Liver (tissue), 9 donors: Measurements from ENCODE around the gene SRGAP3. TPM values are rescaled to one million over a fixed set of nuclear protein-coding genes. Genes with fewer than 3 reads are reported as not detected.

ENCODE experiments used
- DNase-seq: peaks from one replicate; pipeline ENCODE4 v3.0.0-alpha.2; 2017; ENCODE audit warnings: low spot score
- H3K27ac ChIP-seq, 2 donors: one replicate each; pipeline ENCODE4 v1.7.0; 2013; ENCODE audit warnings: inconsistent platforms in 2 of 2, low read length in 2 of 2, control low read depth in 1 of 2, low read depth in 1 of 2, mild to moderate bottlenecking in 1 of 2
- H3K27me3 ChIP-seq, 4 donors: one replicate each; pipeline versions ENCODE4 v1.6.1 to v1.7.0; 2013; ENCODE audit warnings: low read length in 3 of 4, inconsistent platforms in 1 of 4, mild to moderate bottlenecking in 1 of 4, moderate library complexity in 1 of 4; ENCODE audit not compliant: control insufficient read depth in 4 of 4, insufficient read depth in 4 of 4
- H3K36me3 ChIP-seq, 4 donors: one replicate each; pipeline versions ENCODE4 v1.6.1 to v1.7.0; 2013; ENCODE audit warnings: low read length in 3 of 4, mild to moderate bottlenecking in 3 of 4, low read depth in 1 of 4, moderate library complexity in 1 of 4; ENCODE audit not compliant: control insufficient read depth in 4 of 4, insufficient read depth in 3 of 4
- H3K4me1 ChIP-seq, 4 donors: one replicate each; pipeline versions ENCODE4 v1.6.1 to v1.7.0; 2013; ENCODE audit warnings: low read length in 3 of 4, mild to moderate bottlenecking in 3 of 4, moderate library complexity in 1 of 4; ENCODE audit not compliant: control insufficient read depth in 4 of 4, insufficient read depth in 4 of 4
- H3K4me3 ChIP-seq, 3 donors: one replicate each; pipeline versions ENCODE4 v1.6.1 to v1.7.0; 2013; ENCODE audit warnings: low read length in 3 of 3, control low read depth in 1 of 3, low read depth in 1 of 3, mild to moderate bottlenecking in 1 of 3
- H3K9ac ChIP-seq, 2 donors: one replicate each; pipeline ENCODE4 v1.7.0; 2013; ENCODE audit warnings: low read length in 2 of 2, mild to moderate bottlenecking in 2 of 2, moderate library complexity in 2 of 2, control low read depth in 1 of 2, low read depth in 1 of 2
- H3K9me3 ChIP-seq, 4 donors: one replicate each; pipeline versions ENCODE4 v1.6.1 to v1.7.0; 2013; ENCODE audit warnings: low read length in 3 of 4; ENCODE audit not compliant: control insufficient read depth in 4 of 4
- EGR1 ChIP-seq, 2 donors: IDR thresholded peaks; 2 replicates each; pipeline ENCODE4 v1.6.1; 2016 to 2018; ENCODE audit warnings: antibody characterized with exemption in 2 of 2, low read depth in 2 of 2
- FOXA1 ChIP-seq: IDR thresholded peaks from 2 replicates; pipeline ENCODE4 v1.6.1; 2016; ENCODE audit warnings: antibody characterized with exemption
- FOXA2 ChIP-seq: IDR thresholded peaks from 2 replicates; pipeline ENCODE4 v1.6.1; 2016; ENCODE audit warnings: antibody characterized with exemption
- GABPA ChIP-seq, 2 donors: IDR thresholded peaks in 1 of 2; conservative IDR thresholded peaks in 1 of 2; 2 replicates each; pipeline ENCODE4 v1.6.1; 2016; ENCODE audit warnings: antibody characterized with exemption in 2 of 2, mild to moderate bottlenecking in 1 of 2, moderate library complexity in 1 of 2
- HNF4G ChIP-seq: IDR thresholded peaks from 2 replicates; pipeline ENCODE4 v1.6.1; 2016; ENCODE audit warnings: antibody characterized with exemption
- JUND ChIP-seq, 2 donors: IDR thresholded peaks; 2 replicates each; pipeline ENCODE4 v1.6.1; 2016; ENCODE audit warnings: antibody characterized with exemption in 2 of 2
- NR2F2 ChIP-seq: IDR thresholded peaks from 2 replicates; pipeline ENCODE4 v1.6.1; 2016; ENCODE audit warnings: antibody characterized with exemption
- RAD21 ChIP-seq, 2 donors: IDR thresholded peaks; 2 replicates each; pipeline ENCODE4 v1.6.1; 2016; ENCODE audit warnings: antibody characterized with exemption in 2 of 2, mild to moderate bottlenecking in 2 of 2
- RXRA ChIP-seq, 2 donors: IDR thresholded peaks; 2 replicates each; pipeline ENCODE4 v1.6.1; 2017 to 2018; ENCODE audit warnings: antibody characterized with exemption in 2 of 2, mild to moderate bottlenecking in 1 of 2
- SP1 ChIP-seq: IDR thresholded peaks from 2 replicates; pipeline ENCODE4 v1.6.1; 2018; ENCODE audit warnings: antibody characterized with exemption, mild to moderate bottlenecking
- TAF1 ChIP-seq: conservative IDR thresholded peaks from 2 replicates; pipeline ENCODE4 v1.6.1; 2016; ENCODE audit warnings: antibody characterized with exemption, mild to moderate bottlenecking
- WGBS: extraction: QIAGEN DNeasy Blood & Tissue Kit; methylation state at CpG from one replicate; pipeline ENCODE4 v1.1.7; 2013; 5-methylcytosine and 5-hydroxymethylcytosine counted together
- polyA plus RNA-seq, 2 donors: library from polyadenylated mRNA; stranded (reverse) in 1 of 2; unstranded in 1 of 2; fragments of 200-250 nt in 1 of 2; fragments of >200 nt in 1 of 2; fragmentation: Nextera tagmentation in 1 of 2; extraction: Ambion mirVana in 1 of 2; gene quantifications; one replicate each; pipeline versions ENCODE4 v1.2.1 to v1.2.3, GENCODE V29; 2013 to 2015
- total RNA-seq, 2 donors: library from RNA; depleted of rRNA; stranded (reverse); fragments of >200 nt; gene quantifications; one replicate each; pipeline ENCODE4 v1.2.3, GENCODE V29; 2014
- TF ChIP-seq, protein P1 (sequence below): fragments of 150-350 bp; IDR thresholded peaks from 2 replicates; pipeline ENCODE4 v1.5.1; 2017; ENCODE audit warnings: improper control_type of control experiment, low read depth, low read length; ENCODE audit not compliant: missing input control
- TF ChIP-seq, protein P2 (sequence below): IDR thresholded peaks from 2 replicates; pipeline ENCODE4 v1.6.1; 2016; ENCODE audit warnings: antibody characterized with exemption, mild to moderate bottlenecking
- TF ChIP-seq, protein P3 (sequence below): IDR thresholded peaks from 2 replicates; pipeline ENCODE4 v1.6.1; 2016; ENCODE audit warnings: antibody characterized with exemption
- TF ChIP-seq, protein P4 (sequence below): IDR thresholded peaks from 2 replicates; pipeline ENCODE4 v1.6.1; 2016; ENCODE audit warnings: antibody characterized with exemption
- donor health status: healthy.
- donor health status: healthy.
- donor health status: healthy.
- donor health status: healthy.
- donor health status: healthy.

The SRGAP3 gene
- total and polyA plus RNA-seq, 4 donors = 0.61 to 4.2 (median 1.6) TPM

DNA sequence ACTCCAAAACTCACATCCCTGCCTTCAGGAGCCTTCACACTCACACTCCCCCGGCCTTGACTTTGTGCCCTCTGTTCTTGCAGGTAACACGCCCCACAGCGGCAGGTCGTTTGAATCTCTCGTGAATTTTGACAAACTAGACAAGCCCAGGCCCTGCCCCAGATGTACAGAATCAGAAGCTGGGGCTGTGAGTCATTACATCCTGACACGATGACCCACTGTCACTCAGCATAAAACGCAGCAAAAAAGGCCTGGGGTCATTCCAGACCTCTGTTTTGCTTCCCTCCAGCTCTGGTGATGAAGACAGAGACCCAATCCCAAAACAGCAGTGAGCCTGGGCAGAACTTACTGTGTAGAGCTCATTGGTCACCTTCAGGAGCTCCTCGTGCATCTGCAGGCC lies 169.8 kb downstream of the SRGAP3 start:
- Histone ChIP-seq H3K4me3 (no peak overlapping the region), H3K4me1 (no peaks in the 10 kb centered on the region), H3K27me3 (no peaks in the 10 kb centered on the region), H3K9ac (no peak overlapping the region), H3K36me3 (peaks cover 0 to 3% (median 0%) of the 10 kb centered on the region in 4 donors), H3K9me3 (no peaks in the 10 kb centered on the region), H3K27ac (no peak overlapping the region)
- TF ChIP-seq GABPA (IDR thresholded peaks at IDR 0.05 in 1 of 2, conservative IDR thresholded peaks at IDR 0.05 in 1 of 2) (no peak), HNF4G (no peak), JUND (IDR thresholded peaks at IDR 0.05) (no peak), NR2F2 (no peak)
- TF ChIP-seq, protein P1, sequence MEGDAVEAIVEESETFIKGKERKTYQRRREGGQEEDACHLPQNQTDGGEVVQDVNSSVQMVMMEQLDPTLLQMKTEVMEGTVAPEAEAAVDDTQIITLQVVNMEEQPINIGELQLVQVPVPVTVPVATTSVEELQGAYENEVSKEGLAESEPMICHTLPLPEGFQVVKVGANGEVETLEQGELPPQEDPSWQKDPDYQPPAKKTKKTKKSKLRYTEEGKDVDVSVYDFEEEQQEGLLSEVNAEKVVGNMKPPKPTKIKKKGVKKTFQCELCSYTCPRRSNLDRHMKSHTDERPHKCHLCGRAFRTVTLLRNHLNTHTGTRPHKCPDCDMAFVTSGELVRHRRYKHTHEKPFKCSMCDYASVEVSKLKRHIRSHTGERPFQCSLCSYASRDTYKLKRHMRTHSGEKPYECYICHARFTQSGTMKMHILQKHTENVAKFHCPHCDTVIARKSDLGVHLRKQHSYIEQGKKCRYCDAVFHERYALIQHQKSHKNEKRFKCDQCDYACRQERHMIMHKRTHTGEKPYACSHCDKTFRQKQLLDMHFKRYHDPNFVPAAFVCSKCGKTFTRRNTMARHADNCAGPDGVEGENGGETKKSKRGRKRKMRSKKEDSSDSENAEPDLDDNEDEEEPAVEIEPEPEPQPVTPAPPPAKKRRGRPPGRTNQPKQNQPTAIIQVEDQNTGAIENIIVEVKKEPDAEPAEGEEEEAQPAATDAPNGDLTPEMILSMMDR = no peak
- DNase-seq = no peak
- 91% methylated on average over 8 of the region's 8 CpGs for WGBS

DNA sequence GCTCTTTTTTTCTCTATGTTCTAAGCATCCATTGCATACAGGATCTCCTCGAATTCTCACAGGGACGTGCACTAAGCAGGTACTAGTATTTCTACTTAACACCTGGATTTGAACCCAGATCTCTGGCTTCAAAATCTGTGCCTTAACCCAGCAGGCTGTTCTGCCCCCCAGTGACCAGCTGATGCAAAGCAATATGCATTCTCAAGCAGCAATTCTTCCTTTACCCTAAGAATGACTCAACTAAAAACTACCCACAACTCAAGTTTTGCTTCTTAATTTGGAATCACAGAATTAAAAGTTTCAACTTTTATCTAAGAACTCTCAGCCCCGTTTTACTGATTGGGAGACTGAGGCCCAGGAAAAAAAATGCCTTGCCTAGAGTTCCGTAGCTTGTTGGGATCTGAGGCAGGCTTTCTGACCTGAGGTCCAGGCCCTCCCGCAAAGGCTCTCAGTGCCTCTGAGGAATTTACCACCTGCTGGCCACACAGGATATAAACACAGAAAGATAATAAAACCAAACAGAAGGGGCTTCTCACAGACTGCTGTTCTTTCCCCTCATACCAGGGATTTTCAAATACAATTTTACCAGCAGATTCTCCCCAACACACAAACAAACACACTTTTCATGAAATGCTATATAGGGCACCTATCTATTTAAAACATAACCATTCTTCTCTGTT lies 170.7 kb downstream of the SRGAP3 start:
- no peaks in the 10 kb centered on the region for H3K27me3 ChIP-seq
- peaks cover 0 to 3% (median 0%) of the 10 kb centered on the region in 4 donors for H3K36me3 ChIP-seq
- no peak overlapping the region for H3K9ac ChIP-seq
- no peak for DNase-seq
- TF ChIP-seq RAD21 (IDR thresholded peaks at IDR 0.05) (no peak), RXRA (IDR thresholded peaks at IDR 0.05) (no peak), FOXA2 (no peak), JUND (IDR thresholded peaks at IDR 0.05) (no peak), EGR1 (IDR thresholded peaks at IDR 0.05; ENCODE audit: low read depth in 2 of 2) (no peak), NR2F2 (no peak), FOXA1 (no peak), HNF4G (no peak), TAF1 (no peak), SP1 (no peak)
- TF ChIP-seq, protein P2, sequence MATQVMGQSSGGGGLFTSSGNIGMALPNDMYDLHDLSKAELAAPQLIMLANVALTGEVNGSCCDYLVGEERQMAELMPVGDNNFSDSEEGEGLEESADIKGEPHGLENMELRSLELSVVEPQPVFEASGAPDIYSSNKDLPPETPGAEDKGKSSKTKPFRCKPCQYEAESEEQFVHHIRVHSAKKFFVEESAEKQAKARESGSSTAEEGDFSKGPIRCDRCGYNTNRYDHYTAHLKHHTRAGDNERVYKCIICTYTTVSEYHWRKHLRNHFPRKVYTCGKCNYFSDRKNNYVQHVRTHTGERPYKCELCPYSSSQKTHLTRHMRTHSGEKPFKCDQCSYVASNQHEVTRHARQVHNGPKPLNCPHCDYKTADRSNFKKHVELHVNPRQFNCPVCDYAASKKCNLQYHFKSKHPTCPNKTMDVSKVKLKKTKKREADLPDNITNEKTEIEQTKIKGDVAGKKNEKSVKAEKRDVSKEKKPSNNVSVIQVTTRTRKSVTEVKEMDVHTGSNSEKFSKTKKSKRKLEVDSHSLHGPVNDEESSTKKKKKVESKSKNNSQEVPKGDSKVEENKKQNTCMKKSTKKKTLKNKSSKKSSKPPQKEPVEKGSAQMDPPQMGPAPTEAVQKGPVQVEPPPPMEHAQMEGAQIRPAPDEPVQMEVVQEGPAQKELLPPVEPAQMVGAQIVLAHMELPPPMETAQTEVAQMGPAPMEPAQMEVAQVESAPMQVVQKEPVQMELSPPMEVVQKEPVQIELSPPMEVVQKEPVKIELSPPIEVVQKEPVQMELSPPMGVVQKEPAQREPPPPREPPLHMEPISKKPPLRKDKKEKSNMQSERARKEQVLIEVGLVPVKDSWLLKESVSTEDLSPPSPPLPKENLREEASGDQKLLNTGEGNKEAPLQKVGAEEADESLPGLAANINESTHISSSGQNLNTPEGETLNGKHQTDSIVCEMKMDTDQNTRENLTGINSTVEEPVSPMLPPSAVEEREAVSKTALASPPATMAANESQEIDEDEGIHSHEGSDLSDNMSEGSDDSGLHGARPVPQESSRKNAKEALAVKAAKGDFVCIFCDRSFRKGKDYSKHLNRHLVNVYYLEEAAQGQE = no peak
- TF ChIP-seq, protein P3, sequence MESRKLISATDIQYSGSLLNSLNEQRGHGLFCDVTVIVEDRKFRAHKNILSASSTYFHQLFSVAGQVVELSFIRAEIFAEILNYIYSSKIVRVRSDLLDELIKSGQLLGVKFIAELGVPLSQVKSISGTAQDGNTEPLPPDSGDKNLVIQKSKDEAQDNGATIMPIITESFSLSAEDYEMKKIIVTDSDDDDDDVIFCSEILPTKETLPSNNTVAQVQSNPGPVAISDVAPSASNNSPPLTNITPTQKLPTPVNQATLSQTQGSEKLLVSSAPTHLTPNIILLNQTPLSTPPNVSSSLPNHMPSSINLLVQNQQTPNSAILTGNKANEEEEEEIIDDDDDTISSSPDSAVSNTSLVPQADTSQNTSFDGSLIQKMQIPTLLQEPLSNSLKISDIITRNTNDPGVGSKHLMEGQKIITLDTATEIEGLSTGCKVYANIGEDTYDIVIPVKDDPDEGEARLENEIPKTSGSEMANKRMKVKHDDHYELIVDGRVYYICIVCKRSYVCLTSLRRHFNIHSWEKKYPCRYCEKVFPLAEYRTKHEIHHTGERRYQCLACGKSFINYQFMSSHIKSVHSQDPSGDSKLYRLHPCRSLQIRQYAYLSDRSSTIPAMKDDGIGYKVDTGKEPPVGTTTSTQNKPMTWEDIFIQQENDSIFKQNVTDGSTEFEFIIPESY = no peak
- TF ChIP-seq, protein P4, sequence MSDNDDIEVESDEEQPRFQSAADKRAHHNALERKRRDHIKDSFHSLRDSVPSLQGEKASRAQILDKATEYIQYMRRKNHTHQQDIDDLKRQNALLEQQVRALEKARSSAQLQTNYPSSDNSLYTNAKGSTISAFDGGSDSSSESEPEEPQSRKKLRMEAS = no peak
- TF ChIP-seq, protein P1 = no peak
- no peak overlapping the region for H3K27ac ChIP-seq
- H3K4me3 ChIP-seq = no peak overlapping the region
- H3K4me1 ChIP-seq = no peaks in the 10 kb centered on the region
- no peaks in the 10 kb centered on the region for H3K9me3 ChIP-seq
- 89% methylated on average over 5 of the region's 5 CpGs for WGBS
